WTC11 (cell line): ENCODE data around the gene AFAP1L1.

Experiments used
- ARID4B ChIP-seq: sonication (generic); formaldehyde crosslinking; IDR thresholded peaks from 2 replicates; pipeline ENCODE4 v1.8.0; 2023; ENCODE audit warnings: missing genetic modification reagents, mild to moderate bottlenecking, borderline replicate concordance
- ATF3 ChIP-seq: sonication (generic); formaldehyde crosslinking; conservative IDR thresholded peaks from 2 replicates; pipeline ENCODE4 v1.8.1; 2022; ENCODE audit warnings: mild to moderate bottlenecking, missing genetic modification reagents
- CREB1 ChIP-seq: sonication (generic); formaldehyde crosslinking; IDR thresholded peaks from 2 replicates; pipeline ENCODE4 v1.8.0; 2023; ENCODE audit warnings: mild to moderate bottlenecking, missing genetic modification reagents
- E2F1 ChIP-seq: sonication (generic); formaldehyde crosslinking; IDR thresholded peaks from 2 replicates; pipeline ENCODE4 v1.8.0; 2022; ENCODE audit warnings: mild to moderate bottlenecking, missing genetic modification reagents
- FOXJ3 ChIP-seq: sonication (generic); formaldehyde crosslinking; IDR thresholded peaks from 2 replicates; pipeline ENCODE4 v1.9.0; 2021; ENCODE audit warnings: missing genetic modification reagents, mild to moderate bottlenecking, borderline replicate concordance
- GRHL2 ChIP-seq: fragments of 250-450 bp; sonication (Bioruptor Pico); IDR thresholded peaks from 2 replicates; pipeline ENCODE4 v1.8.0; 2022; ENCODE audit warnings: mild to moderate bottlenecking, moderate library complexity; ENCODE audit not compliant: insufficient replicate concordance, severe bottlenecking
- MAX ChIP-seq: sonication (generic); formaldehyde crosslinking; IDR thresholded peaks from 2 replicates; pipeline ENCODE4 v1.8.0; 2022; ENCODE audit warnings: mild to moderate bottlenecking, missing genetic modification reagents
- NFATC4 ChIP-seq: fragments of 250-450 bp; sonication (Bioruptor Pico); IDR thresholded peaks from 2 replicates; pipeline ENCODE4 v1.9.0; 2021; ENCODE audit warnings: mild to moderate bottlenecking
- NR1H2 ChIP-seq: sonication (generic); formaldehyde crosslinking; IDR thresholded peaks from 2 replicates; pipeline ENCODE4 v1.9.0; 2021; ENCODE audit warnings: mild to moderate bottlenecking, moderate library complexity, missing genetic modification reagents
- RELA ChIP-seq: sonication (generic); formaldehyde crosslinking; IDR thresholded peaks from 2 replicates; pipeline ENCODE4 v1.8.1; 2022; ENCODE audit warnings: missing genetic modification reagents, mild to moderate bottlenecking, borderline replicate concordance
- TCF7 ChIP-seq: sonication (generic); formaldehyde crosslinking; IDR thresholded peaks from 2 replicates; pipeline ENCODE4 v1.8.0; 2022; ENCODE audit warnings: mild to moderate bottlenecking, low read depth, missing genetic modification reagents, moderate library complexity
- ZNF671 ChIP-seq: fragments of 250-450 bp; sonication (Bioruptor Pico); IDR thresholded peaks from 2 replicates; pipeline ENCODE4 v1.8.0; 2021; ENCODE audit warnings: mild to moderate bottlenecking
- TF ChIP-seq, protein P1 (sequence below): fragments of 200-600 bp; IDR thresholded peaks from 2 replicates; pipeline ENCODE4 v1.8.0; 2022; ENCODE audit warnings: antibody characterized with exemption
- TF ChIP-seq, protein P2 (sequence below): sonication (generic); formaldehyde crosslinking; IDR thresholded peaks from 2 replicates; pipeline ENCODE4 v1.8.1; 2023; ENCODE audit warnings: mild to moderate bottlenecking, missing genetic modification reagents, moderate library complexity

GRCh38 chr5:149315753-149316152, 44.1 kb downstream of the AFAP1L1 start:
- TF ChIP-seq, protein P1, sequence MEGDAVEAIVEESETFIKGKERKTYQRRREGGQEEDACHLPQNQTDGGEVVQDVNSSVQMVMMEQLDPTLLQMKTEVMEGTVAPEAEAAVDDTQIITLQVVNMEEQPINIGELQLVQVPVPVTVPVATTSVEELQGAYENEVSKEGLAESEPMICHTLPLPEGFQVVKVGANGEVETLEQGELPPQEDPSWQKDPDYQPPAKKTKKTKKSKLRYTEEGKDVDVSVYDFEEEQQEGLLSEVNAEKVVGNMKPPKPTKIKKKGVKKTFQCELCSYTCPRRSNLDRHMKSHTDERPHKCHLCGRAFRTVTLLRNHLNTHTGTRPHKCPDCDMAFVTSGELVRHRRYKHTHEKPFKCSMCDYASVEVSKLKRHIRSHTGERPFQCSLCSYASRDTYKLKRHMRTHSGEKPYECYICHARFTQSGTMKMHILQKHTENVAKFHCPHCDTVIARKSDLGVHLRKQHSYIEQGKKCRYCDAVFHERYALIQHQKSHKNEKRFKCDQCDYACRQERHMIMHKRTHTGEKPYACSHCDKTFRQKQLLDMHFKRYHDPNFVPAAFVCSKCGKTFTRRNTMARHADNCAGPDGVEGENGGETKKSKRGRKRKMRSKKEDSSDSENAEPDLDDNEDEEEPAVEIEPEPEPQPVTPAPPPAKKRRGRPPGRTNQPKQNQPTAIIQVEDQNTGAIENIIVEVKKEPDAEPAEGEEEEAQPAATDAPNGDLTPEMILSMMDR = no peak
- TF ChIP-seq NR1H2 (CRISPR knock-in tag) (no peak), ARID4B (CRISPR knock-in tag) (no peak), CREB1 (CRISPR knock-in tag) (no peak), RELA (CRISPR knock-in tag) (no peak), ZNF671 (CRISPR knock-in tag) (no peak), TCF7 (CRISPR knock-in tag) (no peak), E2F1 (CRISPR knock-in tag) (no peak), FOXJ3 (CRISPR knock-in tag) (no peak), ATF3 (CRISPR knock-in tag) (no peak), MAX (CRISPR knock-in tag) (no peak), GRHL2 (CRISPR knock-in tag) (no peak), NFATC4 (no peak)
- TF ChIP-seq, protein P2, sequence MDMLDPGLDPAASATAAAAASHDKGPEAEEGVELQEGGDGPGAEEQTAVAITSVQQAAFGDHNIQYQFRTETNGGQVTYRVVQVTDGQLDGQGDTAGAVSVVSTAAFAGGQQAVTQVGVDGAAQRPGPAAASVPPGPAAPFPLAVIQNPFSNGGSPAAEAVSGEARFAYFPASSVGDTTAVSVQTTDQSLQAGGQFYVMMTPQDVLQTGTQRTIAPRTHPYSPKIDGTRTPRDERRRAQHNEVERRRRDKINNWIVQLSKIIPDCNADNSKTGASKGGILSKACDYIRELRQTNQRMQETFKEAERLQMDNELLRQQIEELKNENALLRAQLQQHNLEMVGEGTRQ (CRISPR knock-in tag) = no peak
